ENCODE results near the gene ADAMTS16. TPM values are rescaled to one million over a fixed set of nuclear protein-coding genes. Genes with fewer than 3 reads are reported as not detected.

Gene ADAMTS16
- total RNA-seq = 10 to 100 TPM in 1 of 4 donors, under 1 TPM in 2, not detected in 1; under 0.01 to 19.2 (median 0.34) TPM

- Histone ChIP-seq H3K9me3 (no peaks in the 10 kb centered on the region), H3K27ac (no peak within 1 kb of the TSS), H3K4me3 (peak within 1 kb of the TSS in 1 of 2 donors; percentile 52), H3K27me3 (peaks cover 5 to 9% of the 10 kb centered on the region in 2 donors), H3K36me3 (no peaks in the 10 kb centered on the region), H3K4me1 (peaks cover 4 to 8% of the 10 kb centered on the region in 2 donors)
- DNase-seq = no peak
- TF ChIP-seq CTCF (IDR thresholded peaks at IDR 0.05) = no peak
- no peak for TF ChIP-seq POLR2A (IDR thresholded peaks at IDR 0.05)
- intact Hi-C loops (cut with DNase I; ENCODE audit: low total_unique reads) = no loop called here
Measured at GRCh38 chr5:5139777-5140478, at the start of gene ADAMTS16. TSS of gene ADAMTS16 (plus strand) at chr5:5140330. CDS start at chr5:5140468, 138 bp downstream.

GRCh38 chr5:5092149-5092548 lies 48.0 kb upstream of the ADAMTS16 start:
- TF ChIP-seq CTCF (IDR thresholded peaks at IDR 0.05) (no peak), POLR2A (IDR thresholded peaks at IDR 0.05) (no peak)

GRCh38 chr5:5100635-5101034 lies 39.5 kb upstream of the ADAMTS16 start:
- no peaks in the 10 kb centered on the region for H3K36me3 ChIP-seq
- no peaks in the 10 kb centered on the region for H3K27me3 ChIP-seq
- peaks cover 0 to 3% of the 10 kb centered on the region in 2 donors for H3K9me3 ChIP-seq
- no peak overlapping the region for H3K27ac ChIP-seq
- no peaks in the 10 kb centered on the region for H3K4me1 ChIP-seq
- no peak overlapping the region for H3K4me3 ChIP-seq
- TF ChIP-seq POLR2A (IDR thresholded peaks at IDR 0.05) = no peak
- no peak for TF ChIP-seq CTCF (IDR thresholded peaks at IDR 0.05)
- DNase-seq = no peak
- intact Hi-C loops (cut with DNase I; ENCODE audit: low total_unique reads) = no loop called here

More at GRCh38 chr5:5092149-5092548, 48.0 kb upstream of the ADAMTS16 start:
- H3K4me3 ChIP-seq = no peak overlapping the region
- H3K9me3 ChIP-seq = no peaks in the 10 kb centered on the region
- H3K36me3 ChIP-seq = no peaks in the 10 kb centered on the region
- DNase-seq = no peak
- intact Hi-C loops (cut with DNase I; ENCODE audit: low total_unique reads) = no loop called here
- no peaks in the 10 kb centered on the region for H3K4me1 ChIP-seq
- no peak overlapping the region for H3K27ac ChIP-seq
- no peaks in the 10 kb centered on the region for H3K27me3 ChIP-seq

DNA sequence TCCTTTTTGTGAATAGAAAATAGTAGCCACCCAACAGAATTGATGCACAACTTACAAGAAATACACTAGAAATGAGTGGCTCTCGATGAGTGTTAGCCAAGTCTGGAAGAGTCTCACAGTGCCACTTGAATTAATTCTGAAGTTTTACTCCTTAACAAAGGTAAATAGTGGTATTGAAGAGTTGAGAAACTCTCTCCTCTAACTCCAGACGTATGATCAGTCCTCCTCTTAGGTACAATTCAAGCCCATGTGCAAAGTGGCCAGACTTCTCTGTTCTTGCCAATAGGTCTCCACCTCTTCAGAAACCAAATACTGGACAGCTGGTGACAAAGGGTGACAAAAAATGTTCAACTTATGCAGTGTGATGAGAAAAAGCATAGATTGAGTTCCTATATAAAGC lies 38.5 kb upstream of the ADAMTS16 start:
- no peak overlapping the region for H3K4me3 ChIP-seq
- DNase-seq = no peak
- TF ChIP-seq CTCF (IDR thresholded peaks at IDR 0.05) = no peak
- no peak for TF ChIP-seq POLR2A (IDR thresholded peaks at IDR 0.05)
- H3K4me1 ChIP-seq = no peaks in the 10 kb centered on the region
- intact Hi-C loops (cut with DNase I; ENCODE audit: low total_unique reads) = no loop called here
- H3K27me3 ChIP-seq = no peaks in the 10 kb centered on the region
- H3K36me3 ChIP-seq = no peaks in the 10 kb centered on the region
- H3K27ac ChIP-seq = no peak overlapping the region
- H3K9me3 ChIP-seq = peaks cover 0 to 3% of the 10 kb centered on the region in 2 donors

- Histone ChIP-seq H3K9me3 (peaks cover 0 to 3% of the 10 kb centered on the region in 2 donors), H3K27ac (no peak overlapping the region), H3K36me3 (no peaks in the 10 kb centered on the region), H3K4me3 (no peak overlapping the region), H3K27me3 (no peaks in the 10 kb centered on the region), H3K4me1 (no peaks in the 10 kb centered on the region)
- no peak for DNase-seq
- TF ChIP-seq CTCF (IDR thresholded peaks at IDR 0.05) = no peak
- TF ChIP-seq POLR2A (IDR thresholded peaks at IDR 0.05) = no peak
- intact Hi-C loops (cut with DNase I; ENCODE audit: low total_unique reads) = no loop called here
Measured at GRCh38 chr5:5103245-5103644, 36.9 kb upstream of the ADAMTS16 start.
